ENCODE results near the gene CFAP126.

- TF ChIP-seq CTCF (IDR thresholded peaks at IDR 0.05): peak in 11 of 12 donors; percentile 20 to 61 (median 43)
- TF ChIP-seq POLR2A (IDR thresholded peaks at IDR 0.05): peak in 1 of 2 donors; percentile 15
Measured at GRCh38 chr1:161399257-161399998, 31.8 kb upstream of the CFAP126 start.

Measured in heart left ventricle (tissue), 13 donors.